Astrocyte (in vitro differentiated cells and primary cell): Measurements from ENCODE around the gene FAM98B.

Source experiments
- CTCF ChIP-seq: IDR thresholded peaks from 2 replicates; pipeline ENCODE4 v1.5.1; 2011; ENCODE audit warnings: low read depth, mild to moderate bottlenecking, inconsistent platforms, low read length, moderate library complexity; ENCODE audit not compliant: insufficient read depth
- EZH2 ChIP-seq: IDR thresholded peaks from 2 replicates; pipeline ENCODE4 v1.6.1; 2012; ENCODE audit warnings: mild to moderate bottlenecking, low read length, inconsistent platforms; ENCODE audit not compliant: insufficient read depth

GRCh38 chr15:38477637-38478036 lies 23.7 kb downstream of the FAM98B start:
- no peak for TF ChIP-seq CTCF
- no peak for TF ChIP-seq EZH2
